ENCODE results near the gene IL2RA. TPM values are rescaled to one million over a fixed set of nuclear protein-coding genes. Genes with fewer than 3 reads are reported as not detected.

Gene IL2RA
- total and polyA plus RNA-seq, 2 experiments from 2014 or later = not detected

DNA sequence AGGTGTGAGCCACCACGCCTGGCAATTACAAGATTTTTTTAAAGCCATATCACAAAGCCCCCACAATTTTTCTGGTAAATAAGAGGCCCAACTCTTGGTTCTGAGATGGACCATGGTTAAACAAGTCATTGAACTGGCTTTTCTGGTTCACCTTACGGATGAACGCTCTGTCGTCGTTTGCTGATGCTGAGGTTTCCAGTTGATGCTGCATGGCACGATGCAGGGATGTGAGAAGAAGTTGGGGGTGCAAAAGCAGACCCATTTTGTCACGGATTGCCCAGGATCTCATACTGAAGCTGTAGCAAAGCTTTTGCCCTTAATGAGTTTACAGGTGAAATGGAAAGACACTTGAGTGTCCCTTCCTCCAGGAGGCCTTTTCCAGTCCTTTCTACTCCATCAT lies 2.0 kb upstream of the IL2RA start (continued):
- TF ChIP-seq, protein P1, sequence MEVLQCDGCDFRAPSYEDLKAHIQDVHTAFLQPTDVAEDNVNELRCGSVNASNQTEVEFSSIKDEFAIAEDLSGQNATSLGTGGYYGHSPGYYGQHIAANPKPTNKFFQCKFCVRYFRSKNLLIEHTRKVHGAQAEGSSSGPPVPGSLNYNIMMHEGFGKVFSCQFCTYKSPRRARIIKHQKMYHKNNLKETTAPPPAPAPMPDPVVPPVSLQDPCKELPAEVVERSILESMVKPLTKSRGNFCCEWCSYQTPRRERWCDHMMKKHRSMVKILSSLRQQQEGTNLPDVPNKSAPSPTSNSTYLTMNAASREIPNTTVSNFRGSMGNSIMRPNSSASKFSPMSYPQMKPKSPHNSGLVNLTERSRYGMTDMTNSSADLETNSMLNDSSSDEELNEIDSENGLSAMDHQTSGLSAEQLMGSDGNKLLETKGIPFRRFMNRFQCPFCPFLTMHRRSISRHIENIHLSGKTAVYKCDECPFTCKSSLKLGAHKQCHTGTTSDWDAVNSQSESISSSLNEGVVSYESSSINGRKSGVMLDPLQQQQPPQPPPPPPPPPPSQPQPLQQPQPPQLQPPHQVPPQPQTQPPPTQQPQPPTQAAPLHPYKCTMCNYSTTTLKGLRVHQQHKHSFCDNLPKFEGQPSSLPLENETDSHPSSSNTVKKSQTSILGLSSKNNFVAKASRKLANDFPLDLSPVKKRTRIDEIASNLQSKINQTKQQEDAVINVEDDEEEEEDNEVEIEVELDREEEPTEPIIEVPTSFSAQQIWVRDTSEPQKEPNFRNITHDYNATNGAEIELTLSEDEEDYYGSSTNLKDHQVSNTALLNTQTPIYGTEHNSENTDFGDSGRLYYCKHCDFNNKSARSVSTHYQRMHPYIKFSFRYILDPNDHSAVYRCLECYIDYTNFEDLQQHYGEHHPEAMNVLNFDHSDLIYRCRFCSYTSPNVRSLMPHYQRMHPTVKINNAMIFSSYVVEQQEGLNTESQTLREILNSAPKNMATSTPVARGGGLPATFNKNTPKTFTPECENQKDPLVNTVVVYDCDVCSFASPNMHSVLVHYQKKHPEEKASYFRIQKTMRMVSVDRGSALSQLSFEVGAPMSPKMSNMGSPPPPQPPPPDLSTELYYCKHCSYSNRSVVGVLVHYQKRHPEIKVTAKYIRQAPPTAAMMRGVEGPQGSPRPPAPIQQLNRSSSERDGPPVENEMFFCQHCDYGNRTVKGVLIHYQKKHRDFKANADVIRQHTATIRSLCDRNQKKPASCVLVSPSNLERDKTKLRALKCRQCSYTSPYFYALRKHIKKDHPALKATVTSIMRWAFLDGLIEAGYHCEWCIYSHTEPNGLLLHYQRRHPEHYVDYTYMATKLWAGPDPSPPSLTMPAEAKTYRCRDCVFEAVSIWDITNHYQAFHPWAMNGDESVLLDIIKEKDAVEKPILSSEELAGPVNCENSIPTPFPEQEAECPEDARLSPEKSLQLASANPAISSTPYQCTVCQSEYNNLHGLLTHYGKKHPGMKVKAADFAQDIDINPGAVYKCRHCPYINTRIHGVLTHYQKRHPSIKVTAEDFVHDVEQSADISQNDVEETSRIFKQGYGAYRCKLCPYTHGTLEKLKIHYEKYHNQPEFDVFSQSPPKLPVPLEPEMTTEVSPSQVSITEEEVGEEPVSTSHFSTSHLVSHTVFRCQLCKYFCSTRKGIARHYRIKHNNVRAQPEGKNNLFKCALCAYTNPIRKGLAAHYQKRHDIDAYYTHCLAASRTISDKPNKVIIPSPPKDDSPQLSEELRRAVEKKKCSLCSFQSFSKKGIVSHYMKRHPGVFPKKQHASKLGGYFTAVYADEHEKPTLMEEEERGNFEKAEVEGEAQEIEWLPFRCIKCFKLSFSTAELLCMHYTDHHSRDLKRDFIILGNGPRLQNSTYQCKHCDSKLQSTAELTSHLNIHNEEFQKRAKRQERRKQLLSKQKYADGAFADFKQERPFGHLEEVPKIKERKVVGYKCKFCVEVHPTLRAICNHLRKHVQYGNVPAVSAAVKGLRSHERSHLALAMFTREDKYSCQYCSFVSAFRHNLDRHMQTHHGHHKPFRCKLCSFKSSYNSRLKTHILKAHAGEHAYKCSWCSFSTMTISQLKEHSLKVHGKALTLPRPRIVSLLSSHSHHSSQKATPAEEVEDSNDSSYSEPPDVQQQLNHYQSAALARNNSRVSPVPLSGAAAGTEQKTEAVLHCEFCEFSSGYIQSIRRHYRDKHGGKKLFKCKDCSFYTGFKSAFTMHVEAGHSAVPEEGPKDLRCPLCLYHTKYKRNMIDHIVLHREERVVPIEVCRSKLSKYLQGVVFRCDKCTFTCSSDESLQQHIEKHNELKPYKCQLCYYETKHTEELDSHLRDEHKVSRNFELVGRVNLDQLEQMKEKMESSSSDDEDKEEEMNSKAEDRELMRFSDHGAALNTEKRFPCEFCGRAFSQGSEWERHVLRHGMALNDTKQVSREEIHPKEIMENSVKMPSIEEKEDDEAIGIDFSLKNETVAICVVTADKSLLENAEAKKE (CRISPR knock-in tag; IDR thresholded peaks at IDR 0.05) = no peak
- TF ChIP-seq EZH2 (IDR thresholded peaks at IDR 0.05; ENCODE audit: low read depth, unreplicated experiment) = no peak

DNA sequence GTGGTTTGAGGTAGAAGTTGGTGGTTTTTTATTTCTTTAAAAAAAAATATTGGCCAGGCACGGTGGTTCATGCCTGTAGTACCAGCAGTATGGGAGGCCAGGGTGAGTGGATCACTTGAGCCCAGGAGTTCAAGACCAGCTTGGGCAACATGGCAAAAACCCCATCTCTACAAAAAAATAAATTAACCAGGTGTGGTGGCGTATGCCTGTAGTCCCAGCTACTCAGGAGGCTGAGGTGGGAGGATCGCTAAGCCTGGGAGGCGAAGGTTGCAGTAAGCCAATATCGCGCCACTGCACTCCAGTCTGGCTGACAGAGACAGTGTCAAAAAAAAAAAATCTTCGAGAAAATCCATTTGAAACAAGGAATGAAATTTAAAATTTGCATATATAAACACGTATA lies 1.1 kb downstream of the IL2RA start:
- peaks cover 2% of the 10 kb centered on the region for H3K27me3 Mint-ChIP-seq (ENCODE audit: insufficient read depth, low read depth, poor library complexity)
- peaks cover 3% of the 10 kb centered on the region; the same call in 1 of the 3 replicates for H3K9me3 Mint-ChIP-seq
- DNase-seq (ENCODE audit: low spot score) (no peak), ATAC-seq (no peak)
- no peaks in the 10 kb centered on the region for H3K4me1 ChIP-seq (ENCODE audit: insufficient read depth)
- no peak overlapping the region for H2AFZ ChIP-seq
- H3K4me2 ChIP-seq = no peak overlapping the region
- no peaks in the 10 kb centered on the region for H3K79me2 ChIP-seq (replicated peaks; ENCODE audit: insufficient read depth)
- H3K4me3 Mint-ChIP-seq = no peak overlapping the region
- no peak overlapping the region for H3K27ac ChIP-seq (ENCODE audit: low read depth)
- peaks cover 3% of the 10 kb centered on the region; the same call in 1 of the 3 replicates for H3K4me1 Mint-ChIP-seq
- H3K4me3 ChIP-seq = no peak overlapping the region
- no peaks in the 10 kb centered on the region; the same call in 1 of the 2 replicates for H4K20me1 ChIP-seq (replicated peaks; ENCODE audit: insufficient read depth)
- H3K36me3 ChIP-seq (ENCODE audit: insufficient read depth) = no peaks in the 10 kb centered on the region
- H3K27me3 ChIP-seq (ENCODE audit: insufficient read depth) = no peaks in the 10 kb centered on the region
- no peaks in the 10 kb centered on the region for H3K36me3 Mint-ChIP-seq (ENCODE audit: low read depth)
- H3K9me2 ChIP-seq (ENCODE audit: insufficient read depth) = 0 out of 2 replicates have a peak, but pooled peaks cover 6% of the 10 kb centered on the region
- no peak overlapping the region for H3K27ac Mint-ChIP-seq
- no peaks in the 10 kb centered on the region for H3F3A ChIP-seq (replicated peaks; ENCODE audit: low read depth)
- no peak for TF ChIP-seq ZNF331 (CRISPR knock-in tag; IDR thresholded peaks at IDR 0.05; ENCODE audit: low read depth)
- TF ChIP-seq, protein P2, sequence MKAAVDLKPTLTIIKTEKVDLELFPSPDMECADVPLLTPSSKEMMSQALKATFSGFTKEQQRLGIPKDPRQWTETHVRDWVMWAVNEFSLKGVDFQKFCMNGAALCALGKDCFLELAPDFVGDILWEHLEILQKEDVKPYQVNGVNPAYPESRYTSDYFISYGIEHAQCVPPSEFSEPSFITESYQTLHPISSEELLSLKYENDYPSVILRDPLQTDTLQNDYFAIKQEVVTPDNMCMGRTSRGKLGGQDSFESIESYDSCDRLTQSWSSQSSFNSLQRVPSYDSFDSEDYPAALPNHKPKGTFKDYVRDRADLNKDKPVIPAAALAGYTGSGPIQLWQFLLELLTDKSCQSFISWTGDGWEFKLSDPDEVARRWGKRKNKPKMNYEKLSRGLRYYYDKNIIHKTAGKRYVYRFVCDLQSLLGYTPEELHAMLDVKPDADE (IDR thresholded peaks at IDR 0.05) = no peak
- TF ChIP-seq STAT1 (IDR thresholded peaks at IDR 0.05; ENCODE audit: unreplicated experiment) = no peak
- no peak for TF ChIP-seq ZNF114 (CRISPR knock-in tag; IDR thresholded peaks at IDR 0.05)
- TF ChIP-seq, protein P3, sequence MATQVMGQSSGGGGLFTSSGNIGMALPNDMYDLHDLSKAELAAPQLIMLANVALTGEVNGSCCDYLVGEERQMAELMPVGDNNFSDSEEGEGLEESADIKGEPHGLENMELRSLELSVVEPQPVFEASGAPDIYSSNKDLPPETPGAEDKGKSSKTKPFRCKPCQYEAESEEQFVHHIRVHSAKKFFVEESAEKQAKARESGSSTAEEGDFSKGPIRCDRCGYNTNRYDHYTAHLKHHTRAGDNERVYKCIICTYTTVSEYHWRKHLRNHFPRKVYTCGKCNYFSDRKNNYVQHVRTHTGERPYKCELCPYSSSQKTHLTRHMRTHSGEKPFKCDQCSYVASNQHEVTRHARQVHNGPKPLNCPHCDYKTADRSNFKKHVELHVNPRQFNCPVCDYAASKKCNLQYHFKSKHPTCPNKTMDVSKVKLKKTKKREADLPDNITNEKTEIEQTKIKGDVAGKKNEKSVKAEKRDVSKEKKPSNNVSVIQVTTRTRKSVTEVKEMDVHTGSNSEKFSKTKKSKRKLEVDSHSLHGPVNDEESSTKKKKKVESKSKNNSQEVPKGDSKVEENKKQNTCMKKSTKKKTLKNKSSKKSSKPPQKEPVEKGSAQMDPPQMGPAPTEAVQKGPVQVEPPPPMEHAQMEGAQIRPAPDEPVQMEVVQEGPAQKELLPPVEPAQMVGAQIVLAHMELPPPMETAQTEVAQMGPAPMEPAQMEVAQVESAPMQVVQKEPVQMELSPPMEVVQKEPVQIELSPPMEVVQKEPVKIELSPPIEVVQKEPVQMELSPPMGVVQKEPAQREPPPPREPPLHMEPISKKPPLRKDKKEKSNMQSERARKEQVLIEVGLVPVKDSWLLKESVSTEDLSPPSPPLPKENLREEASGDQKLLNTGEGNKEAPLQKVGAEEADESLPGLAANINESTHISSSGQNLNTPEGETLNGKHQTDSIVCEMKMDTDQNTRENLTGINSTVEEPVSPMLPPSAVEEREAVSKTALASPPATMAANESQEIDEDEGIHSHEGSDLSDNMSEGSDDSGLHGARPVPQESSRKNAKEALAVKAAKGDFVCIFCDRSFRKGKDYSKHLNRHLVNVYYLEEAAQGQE (IDR thresholded peaks at IDR 0.05; ENCODE audit: unreplicated experiment) = no peak
- TF ChIP-seq CREB1 (CRISPR knock-in tag; IDR thresholded peaks at IDR 0.05; ENCODE audit: low read depth) = no peak
- no peak for TF ChIP-seq NANOG (IDR thresholded peaks at IDR 0.05; ENCODE audit: borderline replicate concordance)
- TF ChIP-seq, protein P4, sequence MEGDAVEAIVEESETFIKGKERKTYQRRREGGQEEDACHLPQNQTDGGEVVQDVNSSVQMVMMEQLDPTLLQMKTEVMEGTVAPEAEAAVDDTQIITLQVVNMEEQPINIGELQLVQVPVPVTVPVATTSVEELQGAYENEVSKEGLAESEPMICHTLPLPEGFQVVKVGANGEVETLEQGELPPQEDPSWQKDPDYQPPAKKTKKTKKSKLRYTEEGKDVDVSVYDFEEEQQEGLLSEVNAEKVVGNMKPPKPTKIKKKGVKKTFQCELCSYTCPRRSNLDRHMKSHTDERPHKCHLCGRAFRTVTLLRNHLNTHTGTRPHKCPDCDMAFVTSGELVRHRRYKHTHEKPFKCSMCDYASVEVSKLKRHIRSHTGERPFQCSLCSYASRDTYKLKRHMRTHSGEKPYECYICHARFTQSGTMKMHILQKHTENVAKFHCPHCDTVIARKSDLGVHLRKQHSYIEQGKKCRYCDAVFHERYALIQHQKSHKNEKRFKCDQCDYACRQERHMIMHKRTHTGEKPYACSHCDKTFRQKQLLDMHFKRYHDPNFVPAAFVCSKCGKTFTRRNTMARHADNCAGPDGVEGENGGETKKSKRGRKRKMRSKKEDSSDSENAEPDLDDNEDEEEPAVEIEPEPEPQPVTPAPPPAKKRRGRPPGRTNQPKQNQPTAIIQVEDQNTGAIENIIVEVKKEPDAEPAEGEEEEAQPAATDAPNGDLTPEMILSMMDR (conservative IDR thresholded peaks at IDR 0.05; ENCODE audit: low read depth in 2 of 2) = no peak
- TF ChIP-seq EZH2 (IDR thresholded peaks at IDR 0.05; ENCODE audit: low read depth, unreplicated experiment) = no peak
- TF ChIP-seq POLR2AphosphoS5 (IDR thresholded peaks at IDR 0.05; ENCODE audit: low read depth) = no peak
- TF ChIP-seq JUNB (IDR thresholded peaks at IDR 0.05; ENCODE audit: unreplicated experiment) = no peak
- no peak for TF ChIP-seq EZH2phosphoT487 (IDR thresholded peaks at IDR 0.05; ENCODE audit: unreplicated experiment)

Data from GM23338 (cell line).